Stimulated activated CD8-positive, alpha-beta memory T cell treated with anti-CD3 and anti-CD28 coated beads, Interleukin-15, amount 100 ng/mL, for 24 hours (primary cell): Measurements from ENCODE around the gene PPT1.
"Not testable (repeated sequence)": the region's sequence is repeated elsewhere in the genome, so short reads cannot be mapped to it uniquely, and the experiment has no call there.

Source experiments
- DNase-seq: peaks from one replicate; pipeline ENCODE4 v3.0.0-alpha.2; 2020; ENCODE audit warnings: low read depth

Gene PPT1

GRCh38 chr1:40092706-40093639 is 4.1 kb downstream of the PPT1 start:
- DNase-seq: no peak

- no peak for DNase-seq
These were observed 4.8 kb downstream of the PPT1 start for GRCh38 chr1:40092241-40092640.

- DNase-seq: no peak
These were observed 6.2 kb downstream of the PPT1 start for GRCh38 chr1:40090652-40091355.

GRCh38 chr1:40084750-40085149 is 12.3 kb downstream of the PPT1 start:
- not testable (repeated sequence) for DNase-seq

GRCh38 chr1:40081871-40082270 is 15.2 kb downstream of the PPT1 start:
- DNase-seq: no peak

- no peak for DNase-seq
These were observed 17.2 kb downstream of the PPT1 start for GRCh38 chr1:40079774-40080400.

GRCh38 chr1:40078512-40079333 is 18.3 kb downstream of the PPT1 start:
- no peak for DNase-seq

- no peak for DNase-seq
These were observed 20.1 kb downstream of the PPT1 start for GRCh38 chr1:40076895-40077312.

- DNase-seq: no peak
These were observed 21.8 kb downstream of the PPT1 start for GRCh38 chr1:40075266-40075665.

GRCh38 chr1:40073062-40073461 is 24.0 kb downstream of the PPT1 start:
- DNase-seq: no peak

GRCh38 chr1:40072142-40072541 is 24.9 kb downstream of the PPT1 start:
- DNase-seq: no peak

- no peak for DNase-seq
These were observed 29.2 kb downstream of the PPT1 start for GRCh38 chr1:40067851-40068250.

- no peak for DNase-seq
These were observed 30.0 kb downstream of the PPT1 start for GRCh38 chr1:40067023-40067422.

GRCh38 chr1:40064797-40065499 is 32.1 kb downstream of the PPT1 start:
- no peak for DNase-seq

GRCh38 chr1:40059960-40060750 is 36.9 kb downstream of the PPT1 start:
- DNase-seq: no peak

GRCh38 chr1:40059338-40059959 is 37.6 kb downstream of the PPT1 start:
- no peak for DNase-seq

- DNase-seq: no peak
These were observed 38.4 kb downstream of the PPT1 start for GRCh38 chr1:40058453-40059337.

GRCh38 chr1:40058097-40058452 is 39.0 kb downstream of the PPT1 start:
- DNase-seq: no peak
